ENCODE results near the gene COL6A2. TPM values are rescaled to one million over a fixed set of nuclear protein-coding genes. Genes with fewer than 3 reads are reported as not detected.

Gene COL6A2
- total RNA-seq, 1 experiment from 2014 or later = 129 TPM

DNA sequence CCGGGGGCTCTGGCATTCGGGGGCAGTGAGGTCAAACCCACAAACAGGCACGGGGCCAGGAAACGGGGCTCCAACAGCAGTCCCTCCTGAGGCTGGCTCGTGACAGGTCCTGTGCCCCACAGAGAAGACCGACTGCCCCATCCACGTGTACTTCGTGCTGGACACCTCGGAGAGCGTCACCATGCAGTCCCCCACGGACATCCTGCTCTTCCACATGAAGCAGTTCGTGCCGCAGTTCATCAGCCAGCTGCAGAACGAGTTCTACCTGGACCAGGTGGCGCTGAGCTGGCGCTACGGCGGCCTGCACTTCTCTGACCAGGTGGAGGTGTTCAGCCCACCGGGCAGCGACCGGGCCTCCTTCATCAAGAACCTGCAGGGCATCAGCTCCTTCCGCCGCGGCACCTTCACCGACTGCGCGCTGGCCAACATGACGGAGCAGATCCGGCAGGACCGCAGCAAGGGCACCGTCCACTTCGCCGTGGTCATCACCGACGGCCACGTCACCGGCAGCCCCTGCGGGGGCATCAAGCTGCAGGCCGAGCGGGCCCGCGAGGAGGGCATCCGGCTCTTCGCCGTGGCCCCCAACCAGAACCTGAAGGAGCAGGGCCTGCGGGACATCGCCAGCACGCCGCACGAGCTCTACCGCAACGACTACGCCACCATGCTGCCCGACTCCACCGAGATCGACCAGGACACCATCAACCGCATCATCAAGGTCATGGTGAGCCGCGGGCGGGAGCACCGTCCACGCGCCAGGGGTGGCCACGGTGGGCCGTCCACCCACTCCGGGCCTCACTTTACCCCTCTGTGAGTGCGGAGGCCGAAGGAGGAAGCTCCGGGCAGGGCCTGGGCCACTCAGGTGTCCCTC lies 14.2 kb downstream of the COL6A2 start:
- H3K27me3 Mint-ChIP-seq (ENCODE audit: low read depth) = no peaks in the 10 kb centered on the region
- no peaks in the 10 kb centered on the region for H3K79me2 ChIP-seq (ENCODE audit: insufficient read depth, low read length)

More for the DNA sequence above, 14.2 kb downstream of the COL6A2 start:
- TF ChIP-seq, protein P1, sequence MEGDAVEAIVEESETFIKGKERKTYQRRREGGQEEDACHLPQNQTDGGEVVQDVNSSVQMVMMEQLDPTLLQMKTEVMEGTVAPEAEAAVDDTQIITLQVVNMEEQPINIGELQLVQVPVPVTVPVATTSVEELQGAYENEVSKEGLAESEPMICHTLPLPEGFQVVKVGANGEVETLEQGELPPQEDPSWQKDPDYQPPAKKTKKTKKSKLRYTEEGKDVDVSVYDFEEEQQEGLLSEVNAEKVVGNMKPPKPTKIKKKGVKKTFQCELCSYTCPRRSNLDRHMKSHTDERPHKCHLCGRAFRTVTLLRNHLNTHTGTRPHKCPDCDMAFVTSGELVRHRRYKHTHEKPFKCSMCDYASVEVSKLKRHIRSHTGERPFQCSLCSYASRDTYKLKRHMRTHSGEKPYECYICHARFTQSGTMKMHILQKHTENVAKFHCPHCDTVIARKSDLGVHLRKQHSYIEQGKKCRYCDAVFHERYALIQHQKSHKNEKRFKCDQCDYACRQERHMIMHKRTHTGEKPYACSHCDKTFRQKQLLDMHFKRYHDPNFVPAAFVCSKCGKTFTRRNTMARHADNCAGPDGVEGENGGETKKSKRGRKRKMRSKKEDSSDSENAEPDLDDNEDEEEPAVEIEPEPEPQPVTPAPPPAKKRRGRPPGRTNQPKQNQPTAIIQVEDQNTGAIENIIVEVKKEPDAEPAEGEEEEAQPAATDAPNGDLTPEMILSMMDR (conservative IDR thresholded peaks at IDR 0.05) = no peak
- Histone ChIP-seq H4K5ac (ENCODE audit: insufficient read length, low read depth, low read length) (no peak overlapping the region), H2BK12ac (ENCODE audit: insufficient read length, low read depth, low read length) (no peak overlapping the region), H3K23ac (ENCODE audit: insufficient read length, low read depth, low read length) (no peak overlapping the region), H3K4me1 (ENCODE audit: insufficient read depth, low read length) (no peaks in the 10 kb centered on the region), H2BK15ac (ENCODE audit: low read depth, low read length) (no peak overlapping the region), H4K91ac (ENCODE audit: insufficient read length, low read depth, low read length) (no peak overlapping the region), H3K18ac (ENCODE audit: insufficient read length, low read depth, low read length) (no peak overlapping the region), H3K9ac (ENCODE audit: extremely low read depth, insufficient read length, low read length) (no peak overlapping the region), H2BK20ac (ENCODE audit: low read depth, low read length, poor library complexity, severe bottlenecking) (no peak overlapping the region), H2AFZ (ENCODE audit: low read length) (no peak overlapping the region), H4K8ac (replicated peaks; ENCODE audit: insufficient read length, low read depth, low read length) (no peak overlapping the region), H3K4ac (ENCODE audit: low read depth, low read length) (no peak overlapping the region), H3T11ph (ENCODE audit: low read length) (no peak overlapping the region), H3K27ac (ENCODE audit: insufficient read length, low read depth, low read length) (no peak overlapping the region), H2BK5ac (ENCODE audit: insufficient read length, low read length) (no peak overlapping the region), H3K79me1 (ENCODE audit: insufficient read depth, low read depth, low read length, poor library complexity, severe bottlenecking) (no peaks in the 10 kb centered on the region), H3K14ac (ENCODE audit: insufficient read depth, low read length) (no peak overlapping the region), H3K27me3 (ENCODE audit: insufficient read depth, low read length) (no peaks in the 10 kb centered on the region), H2AK5ac (ENCODE audit: insufficient read length, low read length) (no peak overlapping the region), H3K23me2 (ENCODE audit: insufficient read length, low read depth, low read length, poor library complexity, severe bottlenecking) (no peaks in the 10 kb centered on the region), H3K9me3 (ENCODE audit: control insufficient read depth, low read depth, low read length) (no peaks in the 10 kb centered on the region), H3K56ac (ENCODE audit: insufficient read length, low read depth, low read length) (no peak overlapping the region), H4K20me1 (ENCODE audit: control insufficient read depth, insufficient read depth, insufficient read length) (no peaks in the 10 kb centered on the region), H3K4me2 (ENCODE audit: insufficient read depth, insufficient read length, low read length) (no peak overlapping the region), H2BK120ac (ENCODE audit: low read depth, low read length, poor library complexity, severe bottlenecking) (no peak overlapping the region)
- Mint-ChIP-seq H3K27ac (no peak overlapping the region), H3K4me3 (no peak overlapping the region), H3K36me3 (ENCODE audit: insufficient read depth in 1 of 3, low read depth in 3 of 3) (peaks cover 35 to 51% (median 50%) of the 10 kb centered on the region in 3 experiments), H3K9me3 (peaks cover 16 to 23% of the 10 kb centered on the region in 2 experiments), H3K4me1 (peaks cover 7 to 11% of the 10 kb centered on the region in 2 experiments)
- DNase-seq = peak; percentile 23
- WGBS (ENCODE audit: extremely low coverage, insufficient read length, low lambda C conversion rate) = no CpG with 5 or more reads among the region's 69 CpGs

Data from H9 (cell line).